Peyer's patch (tissue), 4 donors: ENCODE measurements around the gene TSPO. TPM values are rescaled to one million over a fixed set of nuclear protein-coding genes. Genes with fewer than 3 reads are reported as not detected.

Experiments
- DNase-seq, 3 donors: peaks; one replicate each; pipeline ENCODE4 v3.0.0-alpha.2; 2017 to 2019
- H3K27ac ChIP-seq, 4 donors: fragments of 200-600 bp; sonication (generic); one replicate each; pipeline ENCODE4 v1.5.1; 2016 to 2019
- H3K27me3 ChIP-seq, 2 donors: fragments of 200-600 bp; sonication (generic); one replicate each; pipeline ENCODE4 v1.5.1; 2019
- H3K36me3 ChIP-seq, 3 donors: fragments of 200-600 bp; sonication (generic); one replicate each; pipeline ENCODE4 v1.5.1; 2016 to 2019
- H3K4me1 ChIP-seq, 4 donors: fragments of 200-600 bp; sonication (generic); one replicate each; pipeline ENCODE4 v1.5.1; 2016 to 2019
- H3K4me3 ChIP-seq, 4 donors: fragments of 200-600 bp; sonication (generic); 1 replicate in 3 of 4; 2 replicates in 1 of 4; pipeline ENCODE4 v1.5.1; 2016 to 2019; ENCODE audit warnings: mild to moderate bottlenecking in 1 of 4
- H3K9me3 ChIP-seq, 4 donors: fragments of 200-600 bp; sonication (generic); one replicate each; pipeline ENCODE4 v1.5.1; 2016 to 2019; ENCODE audit warnings: mild to moderate bottlenecking in 1 of 4
- POLR2A ChIP-seq, 2 donors: fragments of 450-650 bp; IDR thresholded peaks; one replicate each; pipeline ENCODE4 v1.5.1; 2017; ENCODE audit warnings: antibody characterized with exemption in 2 of 2, mild to moderate bottlenecking in 2 of 2, moderate library complexity in 2 of 2
- total RNA-seq, 4 donors: library from RNA; depleted of rRNA; stranded (reverse); fragments of >200 nt; gene quantifications; one replicate each; pipeline ENCODE4 v1.1.0, GENCODE V29; 2016
- TF ChIP-seq, protein P1 (sequence below), 6 experiments: fragments of 450-650 bp in 4 of 6; fragments of 200-600 bp in 2 of 6; sonication (generic) in 1 of 6; IDR thresholded peaks; one replicate each; pipeline ENCODE4 v1.5.1; 2017 to 2019; ENCODE audit warnings: antibody characterized with exemption in 6 of 6, mild to moderate bottlenecking in 3 of 6, moderate library complexity in 1 of 6

TSPO gene
- total RNA-seq, 4 donors from 2014 or later = 220 to 304 (median 270) TPM

DNA sequence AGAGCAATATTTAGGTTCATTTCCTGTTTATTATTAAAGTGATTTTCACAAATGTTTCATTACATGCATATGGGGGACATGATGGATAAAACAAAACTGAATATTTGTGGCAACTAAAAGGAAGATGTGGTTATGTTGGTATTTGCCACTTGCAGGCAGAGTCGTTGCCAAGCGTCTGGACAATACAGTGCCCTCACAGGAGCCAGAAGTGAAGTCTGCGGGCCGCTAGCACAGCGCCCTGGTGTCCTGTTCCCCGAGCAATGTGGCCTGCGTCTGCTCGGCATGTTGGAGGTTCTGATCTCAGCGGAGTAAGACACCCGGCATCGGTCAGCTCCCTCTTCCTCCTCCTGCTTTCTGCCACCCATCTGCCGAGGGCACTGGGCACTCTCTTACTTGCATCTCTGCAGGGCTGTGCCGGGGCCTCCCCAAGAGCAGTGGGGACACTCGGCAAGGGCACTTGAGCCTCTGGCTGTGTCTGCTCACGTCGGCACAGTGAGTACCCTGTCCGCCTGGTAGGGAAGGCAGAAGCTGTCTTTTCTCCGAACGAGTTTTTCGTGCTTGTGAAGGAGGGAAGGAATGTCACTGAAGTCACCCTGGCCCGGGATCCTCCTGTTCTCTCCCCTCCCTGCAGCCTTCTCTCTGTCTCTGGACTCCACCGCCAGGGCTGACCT, 46.0 kb downstream of the TSPO start:
- TF ChIP-seq, protein P1, sequence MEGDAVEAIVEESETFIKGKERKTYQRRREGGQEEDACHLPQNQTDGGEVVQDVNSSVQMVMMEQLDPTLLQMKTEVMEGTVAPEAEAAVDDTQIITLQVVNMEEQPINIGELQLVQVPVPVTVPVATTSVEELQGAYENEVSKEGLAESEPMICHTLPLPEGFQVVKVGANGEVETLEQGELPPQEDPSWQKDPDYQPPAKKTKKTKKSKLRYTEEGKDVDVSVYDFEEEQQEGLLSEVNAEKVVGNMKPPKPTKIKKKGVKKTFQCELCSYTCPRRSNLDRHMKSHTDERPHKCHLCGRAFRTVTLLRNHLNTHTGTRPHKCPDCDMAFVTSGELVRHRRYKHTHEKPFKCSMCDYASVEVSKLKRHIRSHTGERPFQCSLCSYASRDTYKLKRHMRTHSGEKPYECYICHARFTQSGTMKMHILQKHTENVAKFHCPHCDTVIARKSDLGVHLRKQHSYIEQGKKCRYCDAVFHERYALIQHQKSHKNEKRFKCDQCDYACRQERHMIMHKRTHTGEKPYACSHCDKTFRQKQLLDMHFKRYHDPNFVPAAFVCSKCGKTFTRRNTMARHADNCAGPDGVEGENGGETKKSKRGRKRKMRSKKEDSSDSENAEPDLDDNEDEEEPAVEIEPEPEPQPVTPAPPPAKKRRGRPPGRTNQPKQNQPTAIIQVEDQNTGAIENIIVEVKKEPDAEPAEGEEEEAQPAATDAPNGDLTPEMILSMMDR (IDR thresholded peaks at IDR 0.05) = no peak
- no peak for TF ChIP-seq POLR2A (IDR thresholded peaks at IDR 0.05)
- H3K36me3 ChIP-seq = no peaks in the 10 kb centered on the region
- H3K4me1 ChIP-seq = no peaks in the 10 kb centered on the region
- no peak overlapping the region for H3K27ac ChIP-seq
- H3K4me3 ChIP-seq = no peak overlapping the region
- no peak for DNase-seq
- no peaks in the 10 kb centered on the region for H3K9me3 ChIP-seq
- no peaks in the 10 kb centered on the region for H3K27me3 ChIP-seq

DNA sequence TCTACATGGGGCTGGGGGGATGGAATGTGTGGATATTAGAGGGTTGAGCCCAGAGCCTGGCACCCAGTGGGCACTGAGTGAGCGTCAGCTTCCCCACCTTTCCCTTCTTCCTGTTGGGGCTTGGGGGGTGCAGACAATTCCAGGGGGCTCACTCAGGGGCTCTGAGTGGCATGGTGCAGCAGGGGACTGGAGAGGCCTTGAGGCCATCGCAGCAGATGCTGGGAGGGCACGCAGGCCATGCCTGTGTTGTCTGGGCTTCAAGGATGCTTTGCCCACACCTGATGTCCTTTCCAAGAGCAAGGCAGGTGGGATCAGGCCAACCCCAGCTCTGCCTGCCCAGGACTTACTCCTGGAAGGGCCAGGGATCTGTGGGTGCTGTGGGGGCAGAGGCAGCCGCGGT, 46.8 kb downstream of the TSPO start:
- TF ChIP-seq POLR2A (IDR thresholded peaks at IDR 0.05) = no peak
- TF ChIP-seq, protein P1 (IDR thresholded peaks at IDR 0.05) = no peak
- Histone ChIP-seq H3K36me3 (no peaks in the 10 kb centered on the region), H3K27ac (no peak overlapping the region), H3K4me1 (no peaks in the 10 kb centered on the region), H3K9me3 (no peaks in the 10 kb centered on the region), H3K4me3 (no peak overlapping the region), H3K27me3 (no peaks in the 10 kb centered on the region)
- DNase-seq = no peak

DNA sequence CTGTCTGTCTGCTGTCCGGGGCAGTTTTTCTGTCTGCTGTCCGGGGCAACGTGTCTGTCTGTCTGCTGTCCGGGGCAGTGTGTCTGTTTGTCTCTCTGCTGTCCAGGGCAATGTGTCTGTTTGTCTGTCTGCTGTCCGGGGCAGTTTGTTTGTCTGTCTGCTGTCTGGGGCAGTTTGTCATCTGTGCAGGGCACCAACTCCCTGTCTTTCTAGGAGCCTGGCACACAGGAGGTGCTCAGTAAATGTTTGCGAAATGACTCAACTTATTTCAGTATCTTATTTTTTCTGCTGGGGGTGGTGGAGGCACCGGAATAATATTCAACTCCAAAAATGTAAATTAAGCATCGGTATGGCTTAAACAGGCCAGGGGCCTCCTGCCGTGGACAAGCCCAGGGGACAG, 47.6 kb downstream of the TSPO start:
- H3K27me3 ChIP-seq = no peaks in the 10 kb centered on the region
- H3K27ac ChIP-seq = no peak overlapping the region
- no peaks in the 10 kb centered on the region for H3K36me3 ChIP-seq
- TF ChIP-seq POLR2A (IDR thresholded peaks at IDR 0.05) = no peak
- TF ChIP-seq, protein P1 (IDR thresholded peaks at IDR 0.05) = no peak
- no peak for DNase-seq
- H3K4me3 ChIP-seq = no peak overlapping the region
- no peaks in the 10 kb centered on the region for H3K9me3 ChIP-seq
- no peaks in the 10 kb centered on the region for H3K4me1 ChIP-seq

DNA sequence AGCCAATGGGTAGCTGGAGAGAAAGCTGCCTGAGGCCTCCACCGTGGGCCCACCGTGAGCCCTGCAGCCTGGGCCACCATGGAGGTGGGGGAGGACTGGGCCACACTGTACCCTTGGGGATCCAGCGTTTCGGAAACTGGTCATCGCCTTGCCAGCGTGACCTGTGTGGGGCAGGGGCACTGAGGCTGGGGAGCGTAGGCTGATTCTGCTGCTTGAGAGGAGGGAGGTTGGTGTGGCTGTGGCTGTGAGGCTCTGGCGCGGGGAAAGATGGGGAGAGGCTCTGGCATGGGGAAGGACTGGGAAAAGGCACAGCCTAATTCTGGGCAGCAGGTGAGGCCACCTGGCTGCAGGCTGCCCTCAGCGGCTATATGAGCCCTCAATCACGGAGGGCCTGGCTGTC, 48.2 kb downstream of the TSPO start:
- H3K9me3 ChIP-seq = no peaks in the 10 kb centered on the region
- H3K27me3 ChIP-seq = no peaks in the 10 kb centered on the region

DNA sequence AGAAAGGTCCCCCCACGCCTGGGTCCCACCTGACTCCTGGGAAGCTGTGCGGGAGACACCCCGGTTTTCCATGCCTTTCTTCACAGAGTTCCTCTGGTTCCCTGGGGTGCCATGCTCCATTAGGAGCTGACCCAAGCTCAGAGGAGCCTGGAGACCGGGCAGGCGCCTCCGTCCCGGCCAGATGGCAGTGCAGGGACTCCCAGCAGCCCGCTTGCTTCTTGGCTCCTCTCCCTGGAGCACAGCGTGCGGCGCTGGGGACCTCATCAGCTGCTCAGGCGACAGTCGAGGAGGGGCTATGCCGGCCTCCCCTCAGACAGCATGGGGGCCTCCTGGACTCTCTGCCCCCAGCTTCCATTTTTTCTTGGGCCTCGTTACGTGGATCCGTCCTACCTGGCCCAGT, 48.7 kb downstream of the TSPO start:
- no peaks in the 10 kb centered on the region for H3K36me3 ChIP-seq
- H3K27ac ChIP-seq = no peak overlapping the region
- TF ChIP-seq POLR2A (IDR thresholded peaks at IDR 0.05) = no peak
- TF ChIP-seq, protein P1 (IDR thresholded peaks at IDR 0.05) = no peak
- no peaks in the 10 kb centered on the region for H3K9me3 ChIP-seq
- H3K4me3 ChIP-seq = no peak overlapping the region
- H3K27me3 ChIP-seq = no peaks in the 10 kb centered on the region
- H3K4me1 ChIP-seq = no peaks in the 10 kb centered on the region
- DNase-seq = no peak

More for the DNA sequence above, 48.2 kb downstream of the TSPO start:
- TF ChIP-seq POLR2A (IDR thresholded peaks at IDR 0.05) = no peak
- TF ChIP-seq, protein P1 (IDR thresholded peaks at IDR 0.05) = no peak
- DNase-seq = no peak
- Histone ChIP-seq H3K27ac (no peak overlapping the region), H3K36me3 (no peaks in the 10 kb centered on the region), H3K4me3 (no peak overlapping the region), H3K4me1 (no peaks in the 10 kb centered on the region)

DNA sequence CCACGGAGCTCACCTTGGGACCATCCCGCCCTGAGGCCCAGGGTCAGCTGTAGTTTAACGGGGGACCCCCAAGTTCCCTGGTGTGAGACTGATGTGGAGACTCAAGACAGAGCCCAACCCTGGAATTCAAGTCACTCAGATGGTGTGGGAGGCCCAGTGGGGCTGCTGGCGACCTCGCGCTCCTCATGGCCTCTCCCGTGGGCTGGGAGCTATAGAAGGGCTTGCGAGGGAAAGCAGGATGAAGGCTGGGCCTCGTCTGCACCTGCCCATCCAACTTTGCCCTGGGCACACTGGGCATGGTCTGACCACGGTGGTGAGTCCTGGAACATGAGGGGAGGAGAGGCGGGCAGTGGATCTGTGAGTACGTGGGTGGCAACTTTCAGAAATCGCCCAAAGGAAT, 49.2 kb downstream of the TSPO start:
- H3K4me3 ChIP-seq = no peak overlapping the region
- no peaks in the 10 kb centered on the region for H3K36me3 ChIP-seq
- no peak for DNase-seq
- H3K4me1 ChIP-seq = no peaks in the 10 kb centered on the region
- H3K27me3 ChIP-seq = no peaks in the 10 kb centered on the region
- no peaks in the 10 kb centered on the region for H3K9me3 ChIP-seq
- H3K27ac ChIP-seq = no peak overlapping the region
- no peak for TF ChIP-seq POLR2A (IDR thresholded peaks at IDR 0.05)
- TF ChIP-seq, protein P1 (IDR thresholded peaks at IDR 0.05) = no peak
